ENCODE data around the gene NSD2. TPM values are rescaled to one million over a fixed set of nuclear protein-coding genes. Genes with fewer than 3 reads are reported as not detected.

The NSD2 gene
- total RNA-seq, 1 experiment from 2014 or later = 54.9 TPM

DNA sequence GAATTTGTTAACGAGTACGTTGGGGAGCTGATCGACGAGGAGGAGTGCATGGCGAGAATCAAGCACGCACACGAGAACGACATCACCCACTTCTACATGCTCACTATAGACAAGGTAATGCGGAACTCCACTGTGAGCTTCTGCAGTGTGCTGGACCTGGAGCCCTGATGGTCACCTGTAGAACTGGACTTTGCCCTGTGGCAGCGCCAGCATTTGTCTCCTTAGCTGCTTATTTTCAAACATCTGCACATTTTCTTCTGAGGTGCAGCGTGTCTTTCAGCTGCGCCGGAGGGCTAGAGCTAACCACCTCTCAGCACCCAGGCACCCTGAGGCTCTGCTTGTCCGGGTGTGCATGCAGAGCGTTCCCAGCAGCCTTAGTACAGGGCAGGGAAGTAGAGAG lies 89.8 kb downstream of the NSD2 start:
- Histone ChIP-seq H3K9ac (ENCODE audit: low read length) (no peak overlapping the region), H3K9me2 (replicated peaks; ENCODE audit: insufficient read depth, low read length) (no peaks in the 10 kb centered on the region), H3K4me3 (ENCODE audit: low read length) (no peak overlapping the region), H3K4me1 (ENCODE audit: low read length) (no peaks in the 10 kb centered on the region), H3K36me3 (ENCODE audit: insufficient read depth, low read length) (peaks cover 30% of the 10 kb centered on the region; the same call in 1 of the 2 replicates), H3K4me2 (ENCODE audit: low read depth, low read length, poor library complexity, severe bottlenecking) (no peak overlapping the region), H2AFZ (ENCODE audit: low read length) (no peak overlapping the region), H3K9me3 (ENCODE audit: low read length) (no peaks in the 10 kb centered on the region), H3K27ac (ENCODE audit: low read length) (no peak overlapping the region), H3K27me3 (ENCODE audit: low read length) (no peaks in the 10 kb centered on the region), H4K20me1 (ENCODE audit: insufficient read depth, low read depth, low read length) (peaks cover 4% of the 10 kb centered on the region; the same call in 1 of the 2 replicates), H3K79me2 (ENCODE audit: low read length) (peaks cover 18% of the 10 kb centered on the region; the same call in 1 of the 2 replicates)
- no peak for DNase-seq

- no peak for DNase-seq
- H3K27ac ChIP-seq (ENCODE audit: low read length) = no peak overlapping the region
- H3K4me1 ChIP-seq (ENCODE audit: low read length) = no peaks in the 10 kb centered on the region
- no peaks in the 10 kb centered on the region for H3K9me3 ChIP-seq (ENCODE audit: low read length)
- H3K36me3 ChIP-seq (ENCODE audit: insufficient read depth, low read length) = peaks cover 30% of the 10 kb centered on the region; the same call in 1 of the 2 replicates
- peaks cover 18% of the 10 kb centered on the region; the same call in 1 of the 2 replicates for H3K79me2 ChIP-seq (ENCODE audit: low read length)
- no peak overlapping the region for H2AFZ ChIP-seq (ENCODE audit: low read length)
- H3K9ac ChIP-seq (ENCODE audit: low read length) = no peak overlapping the region
- H3K9me2 ChIP-seq (replicated peaks; ENCODE audit: insufficient read depth, low read length) = no peaks in the 10 kb centered on the region
- no peak overlapping the region for H3K4me3 ChIP-seq (ENCODE audit: low read length)
- H3K4me2 ChIP-seq (ENCODE audit: low read depth, low read length, poor library complexity, severe bottlenecking) = no peak overlapping the region
- peaks cover 4% of the 10 kb centered on the region; the same call in 1 of the 2 replicates for H4K20me1 ChIP-seq (ENCODE audit: insufficient read depth, low read depth, low read length)
- H3K27me3 ChIP-seq (ENCODE audit: low read length) = no peaks in the 10 kb centered on the region
Measured at GRCh38 chr4:1961563-1961962, 90.4 kb downstream of the NSD2 start.

DNA sequence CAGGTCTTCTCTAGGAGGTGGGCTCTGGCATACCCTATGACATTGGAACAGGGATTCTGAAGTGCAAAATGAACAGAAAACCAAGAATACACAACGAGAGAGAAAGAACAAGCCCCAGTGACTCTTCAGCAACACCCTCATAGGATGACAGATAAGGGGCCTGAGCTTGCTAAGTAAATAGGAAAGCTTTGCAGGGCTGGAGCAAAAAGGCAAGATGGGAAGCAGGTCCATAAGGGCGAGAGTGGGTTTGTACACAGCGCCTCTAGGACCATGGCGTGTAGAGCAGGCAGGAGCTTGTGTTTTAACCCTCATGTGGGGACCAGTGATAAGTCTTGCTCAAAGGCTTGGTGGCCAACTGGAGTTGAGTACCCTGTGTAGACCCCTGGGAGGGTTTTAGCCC lies 91.8 kb downstream of the NSD2 start:
- Histone ChIP-seq H3K27me3 (ENCODE audit: low read length) (no peaks in the 10 kb centered on the region), H3K9ac (ENCODE audit: low read length) (no peak overlapping the region), H2AFZ (ENCODE audit: low read length) (no peak overlapping the region), H3K4me1 (ENCODE audit: low read length) (no peaks in the 10 kb centered on the region), H3K79me2 (ENCODE audit: low read length) (peaks cover 20% of the 10 kb centered on the region; the same call in 1 of the 2 replicates), H3K27ac (ENCODE audit: low read length) (no peak overlapping the region), H3K4me3 (ENCODE audit: low read length) (no peak overlapping the region), H3K9me3 (ENCODE audit: low read length) (no peaks in the 10 kb centered on the region), H3K4me2 (ENCODE audit: low read depth, low read length, poor library complexity, severe bottlenecking) (no peak overlapping the region), H3K9me2 (replicated peaks; ENCODE audit: insufficient read depth, low read length) (no peaks in the 10 kb centered on the region), H3K36me3 (ENCODE audit: insufficient read depth, low read length) (peaks cover 25% of the 10 kb centered on the region; the same call in 1 of the 2 replicates), H4K20me1 (ENCODE audit: insufficient read depth, low read depth, low read length) (peaks cover 4% of the 10 kb centered on the region; the same call in 1 of the 2 replicates)
- DNase-seq = no peak

DNA sequence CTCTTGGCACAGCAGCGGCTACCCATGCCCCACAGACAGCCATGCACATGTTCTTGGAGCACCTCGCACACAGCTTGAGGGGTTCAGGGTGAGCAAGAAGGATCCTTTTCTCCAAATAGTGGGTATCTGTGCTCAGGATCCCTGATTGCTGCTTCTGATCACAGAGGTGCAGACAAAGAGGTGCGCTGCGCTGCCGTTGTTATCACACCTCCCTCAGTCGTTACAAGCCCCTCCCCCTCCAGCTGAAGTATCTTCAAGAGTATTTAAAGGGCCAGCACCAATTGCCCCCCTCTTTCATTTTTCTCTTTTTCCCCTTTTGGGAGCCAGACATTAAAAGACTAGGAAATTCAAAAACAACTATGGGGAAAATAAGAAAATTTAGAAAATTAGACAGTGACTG lies 93.2 kb downstream of the NSD2 start:
- H3K4me2 ChIP-seq (ENCODE audit: low read depth, low read length, poor library complexity, severe bottlenecking) = no peak overlapping the region
- no peak overlapping the region for H3K9ac ChIP-seq (ENCODE audit: low read length)
- H4K20me1 ChIP-seq (ENCODE audit: insufficient read depth, low read depth, low read length) = peaks cover 2% of the 10 kb centered on the region; the same call in 1 of the 2 replicates
- no peaks in the 10 kb centered on the region for H3K9me3 ChIP-seq (ENCODE audit: low read length)
- H3K4me3 ChIP-seq (ENCODE audit: low read length) = no peak overlapping the region
- no peaks in the 10 kb centered on the region for H3K27me3 ChIP-seq (ENCODE audit: low read length)
- H3K9me2 ChIP-seq (replicated peaks; ENCODE audit: insufficient read depth, low read length) = no peaks in the 10 kb centered on the region
- H2AFZ ChIP-seq (ENCODE audit: low read length) = no peak overlapping the region
- H3K36me3 ChIP-seq (ENCODE audit: insufficient read depth, low read length) = peaks cover 31% of the 10 kb centered on the region; the same call in 1 of the 2 replicates
- DNase-seq = no peak
- H3K27ac ChIP-seq (ENCODE audit: low read length) = no peak overlapping the region
- H3K4me1 ChIP-seq (ENCODE audit: low read length) = no peaks in the 10 kb centered on the region
- peaks cover 14% of the 10 kb centered on the region; the same call in 1 of the 2 replicates for H3K79me2 ChIP-seq (ENCODE audit: low read length)

DNA sequence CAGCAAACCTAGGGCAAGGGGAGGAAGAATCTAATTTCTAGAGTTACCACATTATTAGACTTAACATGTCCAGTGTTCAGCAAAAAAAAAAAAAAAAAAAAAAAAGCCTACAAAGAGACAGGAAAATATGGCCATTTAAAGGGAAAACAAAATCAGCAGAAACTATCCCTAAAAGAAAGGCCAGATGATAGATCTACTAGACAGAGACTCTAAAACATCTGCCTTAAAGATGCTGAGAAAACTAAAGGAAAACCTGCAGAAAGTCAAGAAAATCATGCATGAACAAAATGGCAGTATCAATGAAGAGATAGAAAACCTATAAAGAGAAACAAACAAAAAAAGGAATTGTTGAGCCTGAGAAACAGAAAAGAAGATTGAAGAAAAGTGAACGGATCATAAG lies 93.8 kb downstream of the NSD2 start:
- H3K9ac ChIP-seq (ENCODE audit: low read length) = no peak overlapping the region
- peaks cover 28% of the 10 kb centered on the region; the same call in 1 of the 2 replicates for H3K36me3 ChIP-seq (ENCODE audit: insufficient read depth, low read length)
- no peak overlapping the region for H3K27ac ChIP-seq (ENCODE audit: low read length)
- no peak overlapping the region for H3K4me3 ChIP-seq (ENCODE audit: low read length)
- DNase-seq = no peak
- H2AFZ ChIP-seq (ENCODE audit: low read length) = no peak overlapping the region
- H3K9me3 ChIP-seq (ENCODE audit: low read length) = no peaks in the 10 kb centered on the region
- H3K4me1 ChIP-seq (ENCODE audit: low read length) = no peaks in the 10 kb centered on the region
- H3K9me2 ChIP-seq (replicated peaks; ENCODE audit: insufficient read depth, low read length) = no peaks in the 10 kb centered on the region
- H4K20me1 ChIP-seq (ENCODE audit: insufficient read depth, low read depth, low read length) = no peaks in the 10 kb centered on the region
- H3K4me2 ChIP-seq (ENCODE audit: low read depth, low read length, poor library complexity, severe bottlenecking) = no peak overlapping the region
- peaks cover 14% of the 10 kb centered on the region; the same call in 1 of the 2 replicates for H3K79me2 ChIP-seq (ENCODE audit: low read length)
- no peaks in the 10 kb centered on the region for H3K27me3 ChIP-seq (ENCODE audit: low read length)

DNA sequence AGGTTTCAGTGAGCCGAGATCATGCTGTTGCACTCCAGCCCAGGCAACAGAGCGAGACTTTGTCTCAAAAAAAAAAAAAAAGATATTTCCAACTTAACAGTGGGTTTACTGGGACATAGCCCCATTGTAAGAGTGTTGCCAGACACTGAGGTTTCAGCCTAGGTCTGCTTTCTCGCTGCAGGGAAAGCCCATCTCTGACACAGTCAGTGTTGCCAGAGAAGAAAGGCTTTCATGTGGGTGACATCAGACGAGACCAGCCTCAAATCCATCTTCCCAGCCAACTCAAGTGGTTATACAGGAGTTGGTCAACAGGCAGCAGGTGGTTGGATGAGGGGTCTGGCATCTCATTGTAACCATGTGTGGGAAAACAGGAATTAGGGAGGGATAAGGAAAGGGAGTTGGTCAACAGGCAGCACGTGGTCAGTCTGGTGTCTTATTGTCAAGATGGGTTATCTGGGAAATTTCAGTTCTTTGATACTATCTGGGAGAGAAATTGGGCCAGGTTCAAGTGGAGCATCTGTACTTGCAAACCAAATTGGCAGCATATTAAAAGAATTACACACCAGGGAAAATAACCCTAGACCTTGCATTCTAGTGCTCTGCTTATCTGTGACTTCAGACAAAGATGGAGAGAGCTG lies 96.4 kb downstream of the NSD2 start:
- no peak overlapping the region for H3K9ac ChIP-seq (ENCODE audit: low read length)
- H3K9me3 ChIP-seq (ENCODE audit: low read length) = no peaks in the 10 kb centered on the region
- H2AFZ ChIP-seq (ENCODE audit: low read length) = no peak overlapping the region
- no peak for DNase-seq
- no peak overlapping the region for H3K27ac ChIP-seq (ENCODE audit: low read length)
- no peaks in the 10 kb centered on the region for H4K20me1 ChIP-seq (ENCODE audit: insufficient read depth, low read depth, low read length)
- peaks cover 14% of the 10 kb centered on the region; the same call in 1 of the 2 replicates for H3K79me2 ChIP-seq (ENCODE audit: low read length)
- peaks cover 10% of the 10 kb centered on the region; the same call in 1 of the 2 replicates for H3K36me3 ChIP-seq (ENCODE audit: insufficient read depth, low read length)
- H3K27me3 ChIP-seq (ENCODE audit: low read length) = no peaks in the 10 kb centered on the region
- H3K4me1 ChIP-seq (ENCODE audit: low read length) = no peaks in the 10 kb centered on the region
- no peaks in the 10 kb centered on the region for H3K9me2 ChIP-seq (replicated peaks; ENCODE audit: insufficient read depth, low read length)
- no peak overlapping the region for H3K4me2 ChIP-seq (ENCODE audit: low read depth, low read length, poor library complexity, severe bottlenecking)
- H3K4me3 ChIP-seq (ENCODE audit: low read length) = no peak overlapping the region

- H3K9ac ChIP-seq (ENCODE audit: low read length) = no peak overlapping the region
- H3K9me2 ChIP-seq (replicated peaks; ENCODE audit: insufficient read depth, low read length) = no peaks in the 10 kb centered on the region
- no peak overlapping the region for H3K4me3 ChIP-seq (ENCODE audit: low read length)
- H3K4me1 ChIP-seq (ENCODE audit: low read length) = no peaks in the 10 kb centered on the region
- no peak overlapping the region for H3K4me2 ChIP-seq (ENCODE audit: low read depth, low read length, poor library complexity, severe bottlenecking)
- H3K79me2 ChIP-seq (ENCODE audit: low read length) = peaks cover 11% of the 10 kb centered on the region; the same call in 1 of the 2 replicates
- H4K20me1 ChIP-seq (ENCODE audit: insufficient read depth, low read depth, low read length) = no peaks in the 10 kb centered on the region
- H2AFZ ChIP-seq (ENCODE audit: low read length) = no peak overlapping the region
- no peaks in the 10 kb centered on the region for H3K27me3 ChIP-seq (ENCODE audit: low read length)
- no peak for DNase-seq
- no peak overlapping the region for H3K27ac ChIP-seq (ENCODE audit: low read length)
- no peaks in the 10 kb centered on the region for H3K9me3 ChIP-seq (ENCODE audit: low read length)
- peaks cover 7% of the 10 kb centered on the region; the same call in 1 of the 2 replicates for H3K36me3 ChIP-seq (ENCODE audit: insufficient read depth, low read length)
Measured at GRCh38 chr4:1968686-1969295, 97.6 kb downstream of the NSD2 start.

DNA sequence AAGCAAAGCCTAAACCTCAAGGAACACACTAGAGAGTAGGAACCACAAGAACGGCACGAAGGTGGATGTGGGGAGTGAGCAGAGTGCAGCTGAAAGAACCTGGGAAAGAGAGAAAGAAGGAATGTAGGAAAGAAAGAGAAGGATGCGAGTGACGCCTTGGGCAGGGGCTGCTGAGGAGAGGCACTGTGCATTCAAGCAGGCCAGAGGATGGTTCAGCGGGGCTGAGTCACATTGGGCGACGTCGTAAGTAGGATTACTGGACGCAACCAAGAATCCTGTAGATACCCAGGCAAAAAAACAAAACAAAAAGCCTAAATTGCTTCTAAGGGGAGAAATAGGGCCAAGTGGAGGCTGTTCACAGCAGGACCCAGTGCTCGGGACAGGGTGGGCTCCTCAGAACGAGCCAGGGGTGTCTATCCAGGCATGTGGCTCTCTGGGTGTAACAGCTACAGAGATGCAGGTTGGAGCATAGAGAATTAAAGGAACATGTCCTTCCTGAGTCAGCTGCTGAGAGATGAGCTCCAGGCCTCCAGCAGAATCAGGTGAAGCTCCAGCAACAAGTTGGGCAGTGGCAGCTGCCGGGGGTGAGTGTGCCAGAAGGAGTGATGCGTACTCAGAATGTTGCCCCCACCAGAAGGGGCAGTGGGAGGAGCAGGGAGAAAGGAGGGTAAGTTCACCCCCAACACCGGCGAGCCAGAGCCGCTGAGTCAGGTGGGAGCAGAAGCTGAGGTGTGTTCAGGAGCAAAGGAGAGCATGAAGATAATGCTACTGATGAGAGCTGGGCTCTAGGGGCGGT lies 98.9 kb downstream of the NSD2 start:
- Histone ChIP-seq H3K4me2 (ENCODE audit: low read depth, low read length, poor library complexity, severe bottlenecking) (no peak overlapping the region), H3K4me1 (ENCODE audit: low read length) (no peaks in the 10 kb centered on the region), H3K27me3 (ENCODE audit: low read length) (no peaks in the 10 kb centered on the region), H3K27ac (ENCODE audit: low read length) (no peak overlapping the region), H3K9ac (ENCODE audit: low read length) (no peak overlapping the region), H3K36me3 (ENCODE audit: insufficient read depth, low read length) (peaks cover 10% of the 10 kb centered on the region; the same call in 1 of the 2 replicates), H4K20me1 (ENCODE audit: insufficient read depth, low read depth, low read length) (no peaks in the 10 kb centered on the region), H3K4me3 (ENCODE audit: low read length) (no peak overlapping the region), H2AFZ (ENCODE audit: low read length) (no peak overlapping the region), H3K79me2 (ENCODE audit: low read length) (peaks cover 5% of the 10 kb centered on the region; the same call in 1 of the 2 replicates), H3K9me2 (replicated peaks; ENCODE audit: insufficient read depth, low read length) (no peaks in the 10 kb centered on the region), H3K9me3 (ENCODE audit: low read length) (no peaks in the 10 kb centered on the region)
- DNase-seq = no peak
